OCI-LY7 (cell line): ENCODE data around the gene FOXP3. TPM values are rescaled to one million over a fixed set of nuclear protein-coding genes. Genes with fewer than 3 reads are reported as not detected.

Experiments used
- BruUV-seq: library from RNA; stranded (reverse); fragments of 400-500 nt; replicated peaks from 2 replicates; lab custom pipeline; 2021; lab: Mats Ljungman, UMichigan
- CTCF ChIA-PET: fragments of 300-600 bp; sonication (Branson Sonifier 250); formaldehyde crosslinking; loops from one replicate; lab custom pipeline; 2022; ENCODE audit warnings: antibody characterized with exemption; ENCODE audit not compliant: unreplicated experiment; lab: Charles Lee
- POLR2A ChIA-PET: fragments of 300-600 bp; sonication (Branson Sonifier 250); formaldehyde crosslinking; loops from one replicate; lab custom pipeline; 2022; ENCODE audit warnings: antibody characterized with exemption; lab: Charles Lee
- DNase-seq: peaks from one replicate; pipeline ENCODE4 v3.0.0-alpha.2; 2015; ENCODE audit warnings: low spot score
- H2AFZ ChIP-seq: fragments of 200-600 bp; sonication (generic), shearing (Covaris generic); 2 replicates; pipeline ENCODE4 v1.6.1; 2014; ENCODE audit warnings: mild to moderate bottlenecking, antibody characterized with exemption, low read length, moderate library complexity
- H3K27ac ChIP-seq: fragments of 200-600 bp; sonication (generic); 2 replicates; pipeline ENCODE4 v1.5.1; 2014; ENCODE audit warnings: mixed run types, low read depth, mild to moderate bottlenecking, moderate library complexity, low read length, inconsistent platforms; ENCODE audit not compliant: poor library complexity, severe bottlenecking
- H3K36me3 ChIP-seq: fragments of 200-600 bp; sonication (generic); 2 replicates; pipeline ENCODE4 v1.6.1; 2014; ENCODE audit warnings: mild to moderate bottlenecking, antibody characterized with exemption, low read length, moderate library complexity, mixed read lengths; ENCODE audit not compliant: insufficient read depth
- H3K4me1 ChIP-seq: fragments of 200-600 bp; sonication (generic); 2 replicates; pipeline ENCODE4 v1.5.1; 2014; ENCODE audit warnings: mild to moderate bottlenecking, low read length; ENCODE audit not compliant: insufficient read depth, poor library complexity, severe bottlenecking
- H3K4me2 ChIP-seq: fragments of 200-600 bp; sonication (generic); 2 replicates; pipeline ENCODE4 v1.6.1; 2014; ENCODE audit warnings: mild to moderate bottlenecking, low read length
- H3K4me3 ChIP-seq: fragments of 200-600 bp; sonication (generic); 2 replicates; pipeline ENCODE4 v1.5.1; 2014; ENCODE audit warnings: mild to moderate bottlenecking, low read depth, low read length; ENCODE audit not compliant: poor library complexity, severe bottlenecking
- H3K79me2 ChIP-seq: fragments of 200-600 bp; sonication (generic); 2 replicates; pipeline ENCODE4 v1.6.1; 2016; ENCODE audit warnings: low read depth, mild to moderate bottlenecking, low read length, moderate library complexity, mixed read lengths; ENCODE audit not compliant: insufficient read depth
- H3K9me2 ChIP-seq: fragments of 200-600 bp; sonication (generic); 2 replicates; pipeline ENCODE4 v1.6.1; 2016; ENCODE audit warnings: mild to moderate bottlenecking, low read length, mixed read lengths; ENCODE audit not compliant: insufficient read depth
- H3K9me3 ChIP-seq: fragments of 200-600 bp; sonication (generic); 2 replicates; pipeline ENCODE4 v1.6.1; 2014; ENCODE audit warnings: mild to moderate bottlenecking, mixed run types, low read length, mixed read lengths
- H4K20me1 ChIP-seq: fragments of 200-600 bp; sonication (generic); 2 replicates; pipeline ENCODE4 v1.6.1; 2014; ENCODE audit warnings: mild to moderate bottlenecking, antibody characterized with exemption, low read length, moderate library complexity, mixed read lengths; ENCODE audit not compliant: insufficient read depth
- CTCF ChIP-seq: fragments of 200-600 bp; sonication (generic); conservative IDR thresholded peaks from 2 replicates; pipeline ENCODE4 v1.5.1; 2014; ENCODE audit warnings: mild to moderate bottlenecking, antibody characterized with exemption, low read length, moderate library complexity, mixed read lengths
- EZH2phosphoT487 ChIP-seq: fragments of 200-600 bp; sonication (generic); IDR thresholded peaks from 2 replicates; pipeline ENCODE4 v1.6.1; 2018; ENCODE audit warnings: low read depth, borderline replicate concordance, mild to moderate bottlenecking, mixed run types, antibody characterized with exemption, low read length, moderate library complexity, mixed read lengths
- intact Hi-C: fragments of 100-400 bp; cut with micrococcal nuclease; formaldehyde crosslinking; loops from one replicate; pipeline ENCODE4 v1.10.0; 2022; ENCODE audit not compliant: unreplicated experiment
- total RNA-seq, 2 experiments: library from RNA; depleted of rRNA in 1 of 2; stranded (reverse); fragments of >200 nt in 1 of 2; shearing (Covaris generic) in 1 of 2; gene quantifications; 2 replicates each; pipeline ENCODE4 v1.2.3, GENCODE V29; 2014 to 2022

Gene FOXP3
- total RNA-seq, 2 experiments from 2014 or later = 0.06 to 0.57 TPM

GRCh38 chrX:49210406-49210805 lies 54.1 kb downstream of the FOXP3 start:
- BruUV-seq = no TSS peak
- no peak overlapping the region for H3K27ac ChIP-seq
- ChIA-PET CTCF (no interaction called here), POLR2A (no interaction called here)
- H3K36me3 ChIP-seq = no peaks in the 10 kb centered on the region
- intact Hi-C loops = no loop called here
- H3K9me2 ChIP-seq = no peaks in the 10 kb centered on the region
- no peak overlapping the region for H3K4me3 ChIP-seq
- H4K20me1 ChIP-seq = no peaks in the 10 kb centered on the region
- no peaks in the 10 kb centered on the region for H3K79me2 ChIP-seq
- H3K9me3 ChIP-seq = no peaks in the 10 kb centered on the region
- no peak overlapping the region for H2AFZ ChIP-seq
- no peak overlapping the region for H3K4me2 ChIP-seq
- no peak for DNase-seq
- TF ChIP-seq EZH2phosphoT487 = no peak
- no peaks in the 10 kb centered on the region for H3K4me1 ChIP-seq

- intact Hi-C loops = no loop called here
- DNase-seq = no peak
Observed at GRCh38 chrX:49209434-49210251, 54.9 kb downstream of the FOXP3 start.

GRCh38 chrX:49208399-49208798 lies 56.1 kb downstream of the FOXP3 start:
- Histone ChIP-seq H4K20me1 (no peaks in the 10 kb centered on the region), H3K4me1 (no peaks in the 10 kb centered on the region), H2AFZ (no peak overlapping the region), H3K4me2 (no peak overlapping the region), H3K79me2 (no peaks in the 10 kb centered on the region), H3K27ac (no peak overlapping the region), H3K9me2 (no peaks in the 10 kb centered on the region), H3K36me3 (no peaks in the 10 kb centered on the region), H3K4me3 (no peak overlapping the region), H3K9me3 (no peaks in the 10 kb centered on the region)
- POLR2A ChIA-PET = interaction anchor here (1.0 kb wide), 1 partner anchor 20 kb away, joined by 3 read pairs; no protein-coding TSS in a partner anchor
- BruUV-seq = no TSS peak
- intact Hi-C loops = no loop called here
- TF ChIP-seq CTCF = no peak
- TF ChIP-seq EZH2phosphoT487 = no peak
- CTCF ChIA-PET = no interaction called here
- no peak for DNase-seq

More at GRCh38 chrX:49209434-49210251, 54.9 kb downstream of the FOXP3 start:
- ChIA-PET POLR2A (no interaction called here), CTCF (no interaction called here)
- no peaks in the 10 kb centered on the region for H4K20me1 ChIP-seq
- no peaks in the 10 kb centered on the region for H3K79me2 ChIP-seq
- no peaks in the 10 kb centered on the region for H3K36me3 ChIP-seq
- no peak overlapping the region for H3K27ac ChIP-seq
- no peaks in the 10 kb centered on the region for H3K9me2 ChIP-seq
- no TSS peak for BruUV-seq
- no peak overlapping the region for H3K4me3 ChIP-seq
- TF ChIP-seq EZH2phosphoT487 (no peak), CTCF (no peak)
- no peak overlapping the region for H3K4me2 ChIP-seq
- H2AFZ ChIP-seq = no peak overlapping the region
- H3K4me1 ChIP-seq = no peaks in the 10 kb centered on the region
- H3K9me3 ChIP-seq = no peaks in the 10 kb centered on the region
